Liver (tissue), 4 donors: ENCODE measurements around the gene XCL1. TPM values are rescaled to one million over a fixed set of nuclear protein-coding genes. Genes with fewer than 3 reads are reported as not detected.

ENCODE experiments used
- polyA plus RNA-seq, 2 donors: library from polyadenylated mRNA; stranded (reverse) in 1 of 2; unstranded in 1 of 2; fragments of 200-250 nt in 1 of 2; fragments of >200 nt in 1 of 2; fragmentation: Nextera tagmentation in 1 of 2; extraction: Ambion mirVana in 1 of 2; gene quantifications; one replicate each; pipeline versions ENCODE4 v1.2.1 to v1.2.3, GENCODE V29; 2013 to 2015
- total RNA-seq, 2 donors: library from RNA; depleted of rRNA; stranded (reverse); fragments of >200 nt; gene quantifications; one replicate each; pipeline ENCODE4 v1.2.3, GENCODE V29; 2014
- donor health status: healthy.
- donor health status: healthy.
- donor health status: healthy.

The XCL1 gene
- total and polyA plus RNA-seq, 4 donors: 0.17 to 0.33 (median 0.22) TPM

Other genes starting within 250 kb of the XCL1 start
- under 1 TPM; 0.23 to 0.92 TPM for gene XCL2, start 32.6 kb upstream of the XCL1 start, total RNA-seq
- under 1 TPM; 0.48 to 0.61 TPM for gene XCL2, start 32.6 kb upstream of the XCL1 start, polyA plus RNA-seq
- 1 to 10 TPM in 1 of 2 donors, under 1 TPM in 1; 0.42 to 4.6 TPM for gene DPT, start 152.6 kb downstream of the XCL1 start, total RNA-seq
- 1 to 10 TPM; 1.3 to 5.0 TPM for gene DPT, start 152.6 kb downstream of the XCL1 start, polyA plus RNA-seq